Mucosa of descending colon (tissue), 3 donors: ENCODE results near the gene MRAS. TPM values are rescaled to one million over a fixed set of nuclear protein-coding genes. Genes with fewer than 3 reads are reported as not detected.
"Not testable (repeated sequence)": the region's sequence is repeated elsewhere in the genome, so short reads cannot be mapped to it uniquely, and the experiment has no call there.

Experiments used
- ATAC-seq: fragments of 200-7000 bp; cut with Tn5 transposase; one replicate; pipeline ENCODE4 v1.9.1; 2020; ENCODE audit warnings: mild to moderate bottlenecking, moderate library complexity
- DNase-seq, 3 donors: peaks; one replicate each; pipeline ENCODE4 v3.0.0-alpha.2; 2020
- H3K36me3 ChIP-seq: fragments of 200-600 bp; one replicate; pipeline ENCODE4 v1.8.0; 2021; ENCODE audit warnings: low read depth, mild to moderate bottlenecking
- H3K4me1 ChIP-seq: fragments of 200-600 bp; one replicate; pipeline ENCODE4 v1.8.0; 2021; ENCODE audit warnings: low read depth, mild to moderate bottlenecking
- H3K4me3 ChIP-seq: fragments of 200-600 bp; one replicate; pipeline ENCODE4 v1.8.0; 2021; ENCODE audit warnings: mild to moderate bottlenecking
- H3K9me3 ChIP-seq: fragments of 200-600 bp; one replicate; pipeline ENCODE4 v1.8.0; 2021; ENCODE audit warnings: mild to moderate bottlenecking
- intact Hi-C, 2 donors: fragments of 100-400 bp; cut with DNase I in 1 of 2; cut with micrococcal nuclease in 1 of 2; formaldehyde crosslinking; loops; one replicate each; pipeline versions ENCODE4 v1.11.0 to v1.11.1; 2022; cut with DNase I, micrococcal nuclease
- total RNA-seq, 3 donors: library from RNA; stranded (reverse); fragmentation: NEBNext Ultra II Directional in 2 of 3; extraction: Animal tissue kit (Norgen Biotek cat#: 25700) in 2 of 3; gene quantifications; one replicate each; pipeline versions ENCODE4 v1.2.1 to v1.2.4, GENCODE V29; 2021 to 2023
- TF ChIP-seq, protein P1 (sequence below): fragments of 200-600 bp; IDR thresholded peaks from one replicate; pipeline ENCODE4 v1.8.0; 2022; ENCODE audit warnings: antibody characterized with exemption, mild to moderate bottlenecking
- donor health status: DM: no; HTN: no; CAD: no; lungs with moderate emphysema.
- donor health status: DM: no; HTN: no; CAD: no.
- donor health status: DM: no; HTN: yes; CAD: no.

The MRAS gene
- total RNA-seq, 3 donors from 2014 or later = 2.5 to 37.6 (median 4.6) TPM

DNA sequence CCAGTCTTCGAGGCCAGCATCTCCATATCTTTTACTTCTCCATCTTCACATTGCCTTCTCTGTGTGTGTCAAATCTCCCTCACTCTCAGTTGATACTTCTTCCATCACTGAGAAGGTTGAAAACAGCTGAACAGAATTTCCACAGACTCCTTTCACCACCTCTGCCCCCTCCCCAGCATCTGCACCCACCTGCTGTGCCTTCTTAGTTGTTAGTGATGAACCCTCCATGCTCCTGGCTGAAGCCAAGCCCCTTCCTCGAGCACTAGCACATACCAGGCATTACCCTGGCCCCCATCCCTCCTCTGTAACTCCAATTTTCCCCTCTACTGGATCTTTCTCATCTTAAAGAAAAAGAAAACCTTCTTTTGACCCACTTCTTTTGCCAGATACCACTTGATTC lies 58.2 kb downstream of the MRAS start:
- DNase-seq = no peak
- intact Hi-C loops = no loop called here
- no peak overlapping the region for H3K4me3 ChIP-seq
- H3K4me1 ChIP-seq = no peaks in the 10 kb centered on the region
- TF ChIP-seq, protein P1, sequence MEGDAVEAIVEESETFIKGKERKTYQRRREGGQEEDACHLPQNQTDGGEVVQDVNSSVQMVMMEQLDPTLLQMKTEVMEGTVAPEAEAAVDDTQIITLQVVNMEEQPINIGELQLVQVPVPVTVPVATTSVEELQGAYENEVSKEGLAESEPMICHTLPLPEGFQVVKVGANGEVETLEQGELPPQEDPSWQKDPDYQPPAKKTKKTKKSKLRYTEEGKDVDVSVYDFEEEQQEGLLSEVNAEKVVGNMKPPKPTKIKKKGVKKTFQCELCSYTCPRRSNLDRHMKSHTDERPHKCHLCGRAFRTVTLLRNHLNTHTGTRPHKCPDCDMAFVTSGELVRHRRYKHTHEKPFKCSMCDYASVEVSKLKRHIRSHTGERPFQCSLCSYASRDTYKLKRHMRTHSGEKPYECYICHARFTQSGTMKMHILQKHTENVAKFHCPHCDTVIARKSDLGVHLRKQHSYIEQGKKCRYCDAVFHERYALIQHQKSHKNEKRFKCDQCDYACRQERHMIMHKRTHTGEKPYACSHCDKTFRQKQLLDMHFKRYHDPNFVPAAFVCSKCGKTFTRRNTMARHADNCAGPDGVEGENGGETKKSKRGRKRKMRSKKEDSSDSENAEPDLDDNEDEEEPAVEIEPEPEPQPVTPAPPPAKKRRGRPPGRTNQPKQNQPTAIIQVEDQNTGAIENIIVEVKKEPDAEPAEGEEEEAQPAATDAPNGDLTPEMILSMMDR = no peak
- H3K36me3 ChIP-seq = no peaks in the 10 kb centered on the region
- no peaks in the 10 kb centered on the region for H3K9me3 ChIP-seq
- no peak for ATAC-seq

DNA sequence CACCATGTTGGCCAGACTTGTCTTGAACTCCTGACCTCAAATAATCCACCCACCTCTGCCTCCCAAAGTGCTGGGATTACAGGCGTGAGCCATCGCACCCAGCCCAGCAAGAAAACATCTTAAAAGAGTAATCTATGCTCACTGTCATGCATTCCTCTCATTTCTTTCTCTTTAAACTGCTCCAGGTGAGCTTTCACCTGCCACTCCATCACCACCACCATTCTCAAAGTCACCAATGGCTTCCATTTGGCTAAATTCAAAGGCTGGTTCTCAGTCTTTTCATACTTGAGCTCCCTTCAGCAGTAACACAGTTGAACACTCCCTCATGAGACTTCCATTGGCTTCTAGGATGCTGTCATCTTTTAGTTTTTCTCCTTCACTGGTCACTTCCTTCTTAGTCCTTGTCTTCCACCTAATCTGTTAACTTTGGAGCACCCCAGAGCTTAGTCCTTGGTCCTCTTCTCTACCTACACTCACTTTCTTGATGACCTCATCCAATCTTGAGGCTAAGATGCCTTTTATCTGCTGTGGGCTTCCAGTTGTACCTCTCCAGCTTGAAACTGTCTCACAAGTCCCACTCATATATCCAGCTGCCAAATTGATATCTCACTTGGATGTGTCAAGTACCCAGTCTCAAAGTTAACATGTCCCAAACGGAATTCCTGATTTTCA lies 59.0 kb downstream of the MRAS start:
- DNase-seq (no peak), ATAC-seq (no peak)
- H3K4me1 ChIP-seq = no peaks in the 10 kb centered on the region
- no peaks in the 10 kb centered on the region for H3K9me3 ChIP-seq
- intact Hi-C loops = no loop called here
- H3K36me3 ChIP-seq = no peaks in the 10 kb centered on the region
- TF ChIP-seq, protein P1 = no peak
- H3K4me3 ChIP-seq = no peak overlapping the region

DNA sequence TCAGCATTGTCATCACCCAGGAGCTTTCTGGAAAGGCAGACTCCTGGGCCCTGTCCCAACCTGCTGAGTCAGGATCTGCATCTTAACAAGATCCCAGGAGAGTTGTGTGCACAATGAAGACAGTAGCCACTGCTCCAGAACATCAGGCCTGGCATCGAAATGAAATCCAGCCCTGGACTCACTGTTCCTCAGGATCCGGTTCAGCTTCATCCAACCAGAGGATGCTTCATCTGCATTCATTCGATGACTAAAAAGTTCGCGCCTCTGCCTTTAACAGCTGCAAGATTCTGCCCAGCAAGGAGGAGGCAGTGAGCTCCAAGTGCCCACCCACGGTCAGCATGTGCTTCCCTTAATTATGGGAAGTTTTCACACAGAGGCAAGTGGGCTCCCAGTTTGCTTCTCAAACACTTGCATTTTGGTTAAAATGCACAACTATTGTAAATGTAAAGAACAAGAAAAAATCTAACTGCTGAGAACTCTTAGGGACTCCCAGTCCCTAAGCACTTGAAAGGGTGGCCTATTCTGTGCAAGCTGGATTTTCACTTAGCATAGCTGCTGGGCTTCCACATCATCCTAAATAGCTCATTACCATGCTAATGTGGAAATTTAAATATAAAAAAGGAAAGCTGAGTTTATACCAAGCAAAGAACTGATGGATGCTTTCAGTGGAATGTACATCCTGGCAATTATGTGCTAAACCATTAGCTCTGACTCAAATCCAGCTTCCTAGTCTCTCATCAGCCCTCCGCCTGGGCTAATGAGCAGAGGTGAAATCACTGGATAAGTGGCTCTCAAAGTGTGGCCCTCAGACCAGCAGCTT lies 60.6 kb downstream of the MRAS start:
- H3K9me3 ChIP-seq = no peaks in the 10 kb centered on the region
- TF ChIP-seq, protein P1 = no peak
- no peak for ATAC-seq
- no peaks in the 10 kb centered on the region for H3K36me3 ChIP-seq
- no peak overlapping the region for H3K4me3 ChIP-seq
- intact Hi-C loops = no loop called here
- no peak for DNase-seq
- H3K4me1 ChIP-seq = no peaks in the 10 kb centered on the region

DNA sequence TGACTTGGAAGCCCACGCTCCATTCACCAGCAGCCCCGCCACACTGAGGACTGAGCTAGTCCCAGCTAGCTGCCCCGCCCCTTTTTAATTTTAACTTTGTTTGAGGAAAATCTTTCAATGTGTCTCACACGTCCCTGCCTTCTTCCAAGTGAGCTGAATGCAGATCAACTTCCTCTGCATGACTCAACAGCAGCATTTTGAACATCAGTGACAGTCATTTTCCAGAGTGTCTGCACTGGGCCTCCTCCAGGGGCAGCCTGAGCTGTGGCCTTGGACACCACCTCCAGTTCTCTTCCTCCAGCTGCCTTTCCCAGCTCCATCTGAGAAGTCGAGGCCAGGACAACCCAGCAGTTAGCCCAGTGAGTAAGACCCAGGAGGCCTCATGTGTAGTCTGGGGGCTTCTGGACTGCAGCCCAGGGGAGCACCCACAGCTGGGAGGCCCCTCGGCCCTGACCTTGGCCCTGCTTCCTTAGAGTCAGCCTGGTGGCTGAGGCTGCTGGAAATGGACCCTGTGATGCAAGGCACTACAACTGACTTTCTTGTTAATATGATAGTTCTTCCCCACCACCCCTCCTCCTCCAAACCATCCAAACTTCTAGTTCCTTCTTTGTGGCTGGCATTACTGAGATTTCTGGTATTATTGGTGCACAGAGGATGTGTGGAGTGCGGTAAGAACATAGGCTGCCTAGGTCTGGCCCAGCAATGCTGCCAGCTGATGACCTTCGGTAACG lies 64.6 kb downstream of the MRAS start:
- no peaks in the 10 kb centered on the region for H3K9me3 ChIP-seq
- no peaks in the 10 kb centered on the region for H3K4me1 ChIP-seq
- TF ChIP-seq, protein P1 = no peak
- DNase-seq (no peak), ATAC-seq (no peak)
- intact Hi-C loops = loop anchor here in 1 of 2 donors (10.0 kb wide), 2 partner anchors 182 to 512 kb away; partner anchors contain the start of gene CEP70
- no peaks in the 10 kb centered on the region for H3K36me3 ChIP-seq
- no peak overlapping the region for H3K4me3 ChIP-seq

DNA sequence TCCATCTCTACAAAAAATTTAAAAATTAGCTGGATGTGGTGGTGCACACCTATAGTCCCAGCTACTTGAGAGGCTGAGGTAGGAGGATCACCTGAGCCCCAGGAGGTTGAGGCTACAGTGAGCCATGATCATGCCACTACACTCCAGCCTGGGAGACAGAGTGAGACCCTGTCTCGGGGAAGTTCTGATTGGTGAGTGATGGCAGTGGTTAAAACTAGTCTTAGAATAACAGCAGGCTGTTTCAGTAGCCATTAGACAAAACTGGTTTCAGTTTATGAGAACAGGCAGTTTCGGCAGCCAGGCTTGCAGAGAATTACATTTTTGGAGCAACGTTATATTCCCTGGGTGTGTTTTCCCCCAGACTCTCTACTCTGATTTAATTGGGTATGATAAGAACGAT lies 67.9 kb downstream of the MRAS start:
- not testable (repeated sequence) for ATAC-seq, H3K9me3 ChIP-seq, DNase-seq, H3K4me1 ChIP-seq, H3K36me3 ChIP-seq, H3K4me3 ChIP-seq
- intact Hi-C loops = loop anchor here in 1 of 2 donors (10.0 kb wide), 2 partner anchors 179 to 509 kb away; partner anchors contain the start of gene CEP70
